Measurements from ENCODE around the gene MFSD1.

Gene MFSD1

DNA sequence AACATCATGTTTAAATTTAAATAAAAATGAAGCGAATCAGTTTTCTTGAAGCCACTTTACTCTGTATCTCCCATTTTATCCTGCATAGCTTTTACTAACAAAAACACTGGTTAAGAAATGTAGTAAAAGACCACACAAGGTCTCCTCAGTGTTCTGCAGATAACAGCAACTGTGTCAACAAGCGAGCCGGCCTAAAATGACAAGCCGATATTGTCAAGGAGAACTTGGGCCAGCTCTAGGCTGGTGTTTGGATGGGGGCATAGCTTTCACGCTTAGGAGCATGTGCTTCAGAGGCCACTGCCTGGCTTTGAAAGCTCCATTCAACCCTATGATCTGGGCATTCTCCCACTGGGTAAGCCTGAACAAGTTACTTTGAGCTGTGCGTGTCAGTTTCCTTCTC lies 38.1 kb downstream of the MFSD1 start:
- Histone ChIP-seq H3K4me1 (ENCODE audit: insufficient read depth, poor library complexity, severe bottlenecking) (no peaks in the 10 kb centered on the region), H3K4me3 (ENCODE audit: severe bottlenecking) (no peak overlapping the region), H3K36me3 (ENCODE audit: low read depth) (no peaks in the 10 kb centered on the region), H3K27ac (ENCODE audit: poor library complexity, severe bottlenecking) (no peak overlapping the region), H3K9me3 (ENCODE audit: severe bottlenecking) (no peaks in the 10 kb centered on the region), H3K27me3 (ENCODE audit: insufficient read depth, poor library complexity, severe bottlenecking) (no peaks in the 10 kb centered on the region)
- DNase-seq (ENCODE audit: low spot score) (no peak), ATAC-seq (ENCODE audit: low read depth) (no peak)
- TF ChIP-seq, protein P1, sequence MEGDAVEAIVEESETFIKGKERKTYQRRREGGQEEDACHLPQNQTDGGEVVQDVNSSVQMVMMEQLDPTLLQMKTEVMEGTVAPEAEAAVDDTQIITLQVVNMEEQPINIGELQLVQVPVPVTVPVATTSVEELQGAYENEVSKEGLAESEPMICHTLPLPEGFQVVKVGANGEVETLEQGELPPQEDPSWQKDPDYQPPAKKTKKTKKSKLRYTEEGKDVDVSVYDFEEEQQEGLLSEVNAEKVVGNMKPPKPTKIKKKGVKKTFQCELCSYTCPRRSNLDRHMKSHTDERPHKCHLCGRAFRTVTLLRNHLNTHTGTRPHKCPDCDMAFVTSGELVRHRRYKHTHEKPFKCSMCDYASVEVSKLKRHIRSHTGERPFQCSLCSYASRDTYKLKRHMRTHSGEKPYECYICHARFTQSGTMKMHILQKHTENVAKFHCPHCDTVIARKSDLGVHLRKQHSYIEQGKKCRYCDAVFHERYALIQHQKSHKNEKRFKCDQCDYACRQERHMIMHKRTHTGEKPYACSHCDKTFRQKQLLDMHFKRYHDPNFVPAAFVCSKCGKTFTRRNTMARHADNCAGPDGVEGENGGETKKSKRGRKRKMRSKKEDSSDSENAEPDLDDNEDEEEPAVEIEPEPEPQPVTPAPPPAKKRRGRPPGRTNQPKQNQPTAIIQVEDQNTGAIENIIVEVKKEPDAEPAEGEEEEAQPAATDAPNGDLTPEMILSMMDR (IDR thresholded peaks at IDR 0.05; ENCODE audit: poor library complexity, severe bottlenecking) = no peak

DNA sequence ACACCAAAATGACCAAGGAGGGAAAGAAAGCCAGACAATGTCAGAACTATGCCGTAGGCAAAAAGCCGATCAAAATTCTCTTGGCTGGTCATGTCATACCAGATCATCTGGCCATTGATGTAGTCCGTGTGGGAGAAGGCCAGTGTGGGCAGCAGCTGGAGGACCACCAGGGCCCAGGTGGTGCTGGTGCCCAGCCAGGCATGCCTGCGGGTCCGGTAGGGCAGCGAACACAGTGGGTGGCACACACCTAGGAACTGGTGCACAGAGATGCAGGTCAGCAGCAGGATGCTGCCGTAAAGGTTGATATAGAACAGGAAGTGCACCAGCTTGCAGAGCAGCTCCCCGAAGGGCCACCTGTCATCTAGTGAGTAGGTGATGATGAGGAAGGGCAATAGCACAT lies 39.5 kb downstream of the MFSD1 start:
- no peak overlapping the region for H3K27ac ChIP-seq (ENCODE audit: poor library complexity, severe bottlenecking)
- ATAC-seq (ENCODE audit: low read depth) = no peak
- H3K4me3 ChIP-seq (ENCODE audit: severe bottlenecking) = no peak overlapping the region
- no peaks in the 10 kb centered on the region for H3K4me1 ChIP-seq (ENCODE audit: insufficient read depth, poor library complexity, severe bottlenecking)
- H3K27me3 ChIP-seq (ENCODE audit: insufficient read depth, poor library complexity, severe bottlenecking) = no peaks in the 10 kb centered on the region
- no peaks in the 10 kb centered on the region for H3K36me3 ChIP-seq (ENCODE audit: low read depth)
- DNase-seq (ENCODE audit: low spot score) = no peak
- H3K9me3 ChIP-seq (ENCODE audit: severe bottlenecking) = no peaks in the 10 kb centered on the region
- TF ChIP-seq, protein P1 (IDR thresholded peaks at IDR 0.05; ENCODE audit: poor library complexity, severe bottlenecking) = no peak

- Histone ChIP-seq H3K4me1 (ENCODE audit: insufficient read depth, poor library complexity, severe bottlenecking) (no peaks in the 10 kb centered on the region), H3K27ac (ENCODE audit: poor library complexity, severe bottlenecking) (no peak overlapping the region), H3K36me3 (ENCODE audit: low read depth) (no peaks in the 10 kb centered on the region), H3K4me3 (ENCODE audit: severe bottlenecking) (no peak overlapping the region), H3K27me3 (ENCODE audit: insufficient read depth, poor library complexity, severe bottlenecking) (no peaks in the 10 kb centered on the region), H3K9me3 (ENCODE audit: severe bottlenecking) (no peaks in the 10 kb centered on the region)
- DNase-seq (ENCODE audit: low spot score) (no peak), ATAC-seq (ENCODE audit: low read depth) (no peak)
- TF ChIP-seq, protein P1 (IDR thresholded peaks at IDR 0.05; ENCODE audit: poor library complexity, severe bottlenecking) = no peak
These were observed 41.1 kb downstream of the MFSD1 start for GRCh38 chr3:158842976-158843375.

- Histone ChIP-seq H3K36me3 (ENCODE audit: low read depth) (no peaks in the 10 kb centered on the region), H3K27me3 (ENCODE audit: insufficient read depth, poor library complexity, severe bottlenecking) (no peaks in the 10 kb centered on the region), H3K27ac (ENCODE audit: poor library complexity, severe bottlenecking) (no peak overlapping the region), H3K4me3 (ENCODE audit: severe bottlenecking) (no peak overlapping the region), H3K9me3 (ENCODE audit: severe bottlenecking) (no peaks in the 10 kb centered on the region), H3K4me1 (ENCODE audit: insufficient read depth, poor library complexity, severe bottlenecking) (no peaks in the 10 kb centered on the region)
- no peak for DNase-seq (ENCODE audit: low spot score)
- TF ChIP-seq, protein P1 (IDR thresholded peaks at IDR 0.05; ENCODE audit: poor library complexity, severe bottlenecking) = peak; percentile 89
- peak; percentile 54 for ATAC-seq (ENCODE audit: low read depth)
These were observed 44.0 kb downstream of the MFSD1 start for GRCh38 chr3:158845765-158846350.

GRCh38 chr3:158846803-158847451 lies 45.1 kb downstream of the MFSD1 start:
- TF ChIP-seq, protein P1 (IDR thresholded peaks at IDR 0.05; ENCODE audit: poor library complexity, severe bottlenecking) = no peak
- ATAC-seq (ENCODE audit: low read depth) (no peak), DNase-seq (ENCODE audit: low spot score) (no peak)
- H3K27ac ChIP-seq (ENCODE audit: poor library complexity, severe bottlenecking) = no peak overlapping the region
- no peaks in the 10 kb centered on the region for H3K4me1 ChIP-seq (ENCODE audit: insufficient read depth, poor library complexity, severe bottlenecking)
- H3K27me3 ChIP-seq (ENCODE audit: insufficient read depth, poor library complexity, severe bottlenecking) = no peaks in the 10 kb centered on the region
- H3K4me3 ChIP-seq (ENCODE audit: severe bottlenecking) = no peak overlapping the region
- no peaks in the 10 kb centered on the region for H3K36me3 ChIP-seq (ENCODE audit: low read depth)
- H3K9me3 ChIP-seq (ENCODE audit: severe bottlenecking) = no peaks in the 10 kb centered on the region
